GM21423 (cell line): ENCODE data around the gene TBX10.
A peak's percentile ranks its signal among the peaks of the same experiment; 100 is the strongest.
"Not testable (repeated sequence)": the region's sequence is repeated elsewhere in the genome, so short reads cannot be mapped to it uniquely, and the experiment has no call there.

Experiments
- ATAC-seq: cut with Tn5 transposase; IDR thresholded peaks from one replicate; pipeline ENCODE4 v1.9.1; 2021; ENCODE audit warnings: mild to moderate bottlenecking, moderate library complexity; ENCODE audit not compliant: unreplicated experiment

The TBX10 gene

DNA sequence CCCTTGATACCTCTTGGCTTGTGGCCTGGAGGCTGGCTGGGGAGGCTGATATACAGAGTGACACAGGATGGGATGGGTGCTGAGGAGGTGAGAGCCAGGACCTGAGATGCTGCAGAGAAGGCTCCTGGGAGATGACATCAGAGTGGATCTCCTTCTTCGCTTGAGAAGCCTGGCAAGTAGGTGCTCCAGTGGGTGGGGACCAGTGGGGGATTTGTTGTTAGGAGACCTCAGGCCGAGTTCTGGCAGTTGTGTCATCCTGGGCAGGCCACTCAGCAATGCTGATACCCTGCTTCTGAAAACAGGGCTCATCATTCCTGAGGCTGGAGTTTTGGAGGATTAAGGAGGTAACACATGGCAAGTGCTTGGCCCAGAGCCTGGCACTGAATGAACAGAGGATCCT lies 34.7 kb downstream of the TBX10 start:
- no peak for ATAC-seq

GRCh38 chr11:67604119-67604518 lies 35.4 kb downstream of the TBX10 start:
- not testable (repeated sequence) for ATAC-seq

- ATAC-seq = no peak
Measured at GRCh38 chr11:67601098-67601497, 38.5 kb downstream of the TBX10 start.

DNA sequence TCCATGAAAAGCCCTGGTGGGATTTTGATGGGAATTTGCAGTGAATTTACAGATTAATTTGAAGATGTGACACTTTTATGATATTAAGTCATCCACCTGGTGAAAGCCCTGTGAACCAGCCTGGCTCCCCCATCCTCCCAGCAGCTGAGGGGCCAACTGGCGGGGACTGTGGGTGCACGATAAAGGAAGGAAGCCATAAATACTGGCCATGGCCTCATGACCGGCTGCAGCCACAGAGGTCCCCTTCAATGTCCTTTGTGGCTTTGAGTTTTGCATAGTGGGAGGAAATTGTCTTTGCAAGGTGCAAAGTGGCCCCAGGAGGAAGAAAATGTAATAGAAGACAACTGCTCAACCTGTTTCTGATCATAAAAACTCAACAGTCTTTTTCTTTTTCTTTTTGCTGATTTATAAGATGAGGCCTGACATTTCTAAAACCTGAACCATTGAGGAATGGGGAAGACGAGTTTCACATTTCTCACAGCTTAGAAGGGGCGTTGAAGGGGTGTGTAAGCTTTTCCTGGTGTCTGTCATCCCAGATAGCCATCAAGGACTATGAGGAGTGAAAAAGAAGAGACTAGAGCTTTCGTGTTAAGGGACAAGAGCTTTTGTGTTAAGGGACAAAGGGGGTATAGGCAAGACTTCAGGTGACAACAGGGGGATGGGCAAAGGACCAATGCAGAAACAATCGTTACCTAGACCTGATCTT lies 39.1 kb downstream of the TBX10 start:
- ATAC-seq = peak; percentile 73

GRCh38 chr11:67599149-67599548 lies 40.4 kb downstream of the TBX10 start:
- no peak for ATAC-seq

- ATAC-seq = not testable (repeated sequence)
Measured at GRCh38 chr11:67597963-67598362, 41.6 kb downstream of the TBX10 start.

GRCh38 chr11:67597458-67597857 lies 42.1 kb downstream of the TBX10 start:
- not testable (repeated sequence) for ATAC-seq

DNA sequence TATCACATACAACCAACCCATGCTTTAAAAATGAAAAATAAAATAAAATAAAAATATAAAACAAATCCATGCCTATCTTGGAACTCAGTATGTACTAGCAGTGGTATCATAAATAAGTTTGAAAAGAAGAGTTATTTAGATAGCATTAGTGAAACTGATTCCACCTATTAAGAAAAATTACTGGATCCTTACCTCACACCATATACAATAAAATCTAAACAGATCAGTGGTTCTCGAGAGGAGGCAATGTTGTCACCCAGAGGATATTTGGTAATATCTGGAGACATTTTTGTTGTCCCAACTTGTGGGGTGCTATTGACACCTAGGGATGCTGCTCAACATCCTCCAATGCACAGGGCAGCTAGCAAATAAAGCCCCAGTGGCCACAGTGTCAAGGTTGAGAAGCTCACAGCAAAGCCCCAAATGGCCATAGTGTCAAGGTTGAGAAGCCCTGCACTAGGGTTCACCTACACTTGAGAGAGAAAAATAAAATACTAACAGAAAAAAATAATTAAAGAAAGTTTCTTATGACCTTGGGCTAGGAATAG lies 42.7 kb downstream of the TBX10 start:
- no peak for ATAC-seq

- ATAC-seq = no peak
Measured at GRCh38 chr11:67594480-67594879, 45.1 kb downstream of the TBX10 start.

GRCh38 chr11:67593565-67593905 lies 46.0 kb downstream of the TBX10 start:
- no peak for ATAC-seq

DNA sequence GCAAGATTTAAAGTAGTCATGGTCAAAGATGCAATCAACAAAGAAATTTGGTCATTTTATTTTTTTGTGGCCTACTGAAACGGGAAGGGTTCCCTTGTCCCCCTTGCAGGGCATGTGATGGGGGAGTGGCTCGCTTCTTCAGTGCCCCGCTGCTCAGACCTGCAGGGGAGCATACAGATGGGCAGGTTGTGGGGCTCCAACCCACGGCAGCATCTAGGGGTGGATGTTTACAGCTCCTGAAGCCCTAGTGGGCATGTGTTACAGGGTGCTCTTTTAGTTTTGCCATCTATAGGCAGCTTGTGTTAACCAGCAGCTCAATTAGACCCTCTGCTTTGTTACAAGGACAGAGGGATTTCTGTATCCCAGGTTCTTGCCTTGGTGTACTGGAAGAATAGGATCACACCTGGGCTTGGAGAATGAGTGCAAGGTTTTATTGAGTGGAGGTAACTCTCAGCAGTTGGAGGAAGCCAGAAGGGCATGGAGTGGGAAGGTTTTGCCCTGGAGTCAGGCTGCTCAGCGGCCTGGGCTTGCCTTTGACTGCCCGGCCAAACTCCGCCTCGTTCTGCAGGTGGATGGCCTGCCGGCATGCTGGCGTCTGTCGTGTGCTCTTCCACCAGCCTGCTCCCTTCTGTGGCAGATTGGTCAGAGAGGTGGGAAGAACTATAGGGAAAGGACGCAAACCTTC lies 46.5 kb downstream of the TBX10 start:
- ATAC-seq = no peak

- ATAC-seq = not testable (repeated sequence)
Measured at GRCh38 chr11:67588899-67589415, 50.6 kb downstream of the TBX10 start.

DNA sequence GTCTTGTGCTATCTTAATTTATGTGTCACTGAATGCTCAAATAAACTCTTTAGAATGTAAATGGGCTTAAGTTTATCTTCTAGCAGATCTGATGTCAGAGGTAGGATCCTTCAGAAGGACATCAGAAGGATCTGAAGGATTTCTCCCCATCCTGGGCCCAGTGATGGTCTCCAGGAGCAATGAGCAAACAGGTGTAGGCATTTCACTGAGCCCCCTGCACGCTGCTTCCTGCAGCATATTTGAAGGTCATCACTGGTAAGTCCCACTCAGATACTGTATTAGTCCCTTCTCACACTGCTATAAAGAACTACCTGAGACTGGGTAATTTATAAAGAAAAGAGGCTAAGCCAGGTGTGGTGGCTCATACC lies 51.4 kb downstream of the TBX10 start:
- peak; percentile 18 for ATAC-seq

GRCh38 chr11:67586568-67587250 lies 52.9 kb downstream of the TBX10 start:
- ATAC-seq = no peak

GRCh38 chr11:67585911-67586310 lies 53.7 kb downstream of the TBX10 start:
- ATAC-seq = no peak

- no peak for ATAC-seq
Measured at GRCh38 chr11:67584881-67585873, 54.4 kb downstream of the TBX10 start.

GRCh38 chr11:67584205-67584880 lies 55.2 kb downstream of the TBX10 start:
- no peak for ATAC-seq

DNA sequence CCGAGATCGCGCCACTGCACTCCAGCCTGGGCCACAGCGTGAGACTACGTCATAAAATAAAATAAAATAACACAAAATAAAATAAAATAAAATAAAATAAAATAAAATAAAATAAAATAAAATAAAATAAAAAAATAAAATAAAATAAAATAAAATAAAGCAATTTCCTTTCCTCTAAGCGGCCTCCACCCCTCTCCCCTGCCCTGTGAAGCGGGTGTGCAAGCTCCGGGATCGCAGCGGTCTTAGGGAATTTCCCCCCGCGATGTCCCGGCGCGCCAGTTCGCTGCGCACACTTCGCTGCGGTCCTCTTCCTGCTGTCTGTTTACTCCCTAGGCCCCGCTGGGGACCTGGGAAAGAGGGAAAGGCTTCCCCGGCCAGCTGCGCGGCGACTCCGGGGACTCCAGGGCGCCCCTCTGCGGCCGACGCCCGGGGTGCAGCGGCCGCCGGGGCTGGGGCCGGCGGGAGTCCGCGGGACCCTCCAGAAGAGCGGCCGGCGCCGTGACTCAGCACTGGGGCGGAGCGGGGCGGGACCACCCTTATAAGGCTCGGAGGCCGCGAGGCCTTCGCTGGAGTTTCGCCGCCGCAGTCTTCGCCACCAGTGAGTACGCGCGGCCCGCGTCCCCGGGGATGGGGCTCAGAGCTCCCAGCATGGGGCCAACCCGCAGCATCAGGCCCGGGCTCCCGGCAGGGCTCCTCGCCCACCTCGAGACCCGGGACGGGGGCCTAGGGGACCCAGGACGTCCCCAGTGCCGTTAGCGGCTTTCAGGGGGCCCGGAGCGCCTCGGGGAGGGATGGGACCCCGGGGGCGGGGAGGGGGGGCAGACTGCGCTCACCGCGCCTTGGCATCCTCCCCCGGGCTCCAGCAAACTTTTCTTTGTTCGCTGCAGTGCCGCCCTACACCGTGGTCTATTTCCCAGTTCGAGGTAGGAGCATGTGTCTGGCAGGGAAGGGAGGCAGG lies 56.0 kb downstream of the TBX10 start, which contains the start of gene GSTP1:
Gene GSTP1 (plus strand): TSS at position 566 of the 958 bp plus-strand sequence. CDS start 32 bp downstream, at position 598.
- peak; percentile 60 for ATAC-seq

- no peak for ATAC-seq
Measured at GRCh38 chr11:67582011-67582410, 57.6 kb downstream of the TBX10 start.
